ENCODE results near the gene NUDT3.
"Not testable (repeated sequence)": the region's sequence is repeated elsewhere in the genome, so short reads cannot be mapped to it uniquely, and the experiment has no call there.

Gene NUDT3

GRCh38 chr6:34384321-34385153 is 7.9 kb downstream of the NUDT3 start:
- H3K27me3 ChIP-seq (ENCODE audit: control insufficient read depth in 2 of 2, insufficient read depth in 2 of 2, low read length in 2 of 2) = no peaks in the 10 kb centered on the region
- H3K27ac ChIP-seq (ENCODE audit: low read depth in 2 of 2, low read length in 2 of 2) = peak overlapping the region in 1 of 2 donors; percentile 45
- no peak overlapping the region for H3K9ac ChIP-seq (ENCODE audit: low read depth in 1 of 2, low read length in 2 of 2)
- H3K9me3 ChIP-seq (ENCODE audit: control insufficient read depth in 2 of 2, low read length in 2 of 2) = no peaks in the 10 kb centered on the region
- no peaks in the 10 kb centered on the region for H3K36me3 ChIP-seq (ENCODE audit: control insufficient read depth in 2 of 2, insufficient read depth in 2 of 2, low read length in 2 of 2)
- H3K4me3 ChIP-seq (ENCODE audit: low read length in 2 of 2) = no peak overlapping the region
- peaks cover 2 to 3% of the 10 kb centered on the region in 2 donors for H3K4me1 ChIP-seq (ENCODE audit: control insufficient read depth in 2 of 2, insufficient read depth in 2 of 2, low read length in 2 of 2)

GRCh38 chr6:34383656-34384320 is 8.7 kb downstream of the NUDT3 start:
- Histone ChIP-seq H3K36me3 (ENCODE audit: control insufficient read depth in 2 of 2, insufficient read depth in 2 of 2, low read length in 2 of 2) (no peaks in the 10 kb centered on the region), H3K9ac (ENCODE audit: low read depth in 1 of 2, low read length in 2 of 2) (no peak overlapping the region), H3K9me3 (ENCODE audit: control insufficient read depth in 2 of 2, low read length in 2 of 2) (no peaks in the 10 kb centered on the region), H3K4me3 (ENCODE audit: low read length in 2 of 2) (no peak overlapping the region), H3K27ac (ENCODE audit: low read depth in 2 of 2, low read length in 2 of 2) (peak overlapping the region in 1 of 2 donors; percentile 45), H3K4me1 (ENCODE audit: control insufficient read depth in 2 of 2, insufficient read depth in 2 of 2, low read length in 2 of 2) (peaks cover 2 to 3% of the 10 kb centered on the region in 2 donors), H3K27me3 (ENCODE audit: control insufficient read depth in 2 of 2, insufficient read depth in 2 of 2, low read length in 2 of 2) (no peaks in the 10 kb centered on the region)

GRCh38 chr6:34383161-34383631 is 9.3 kb downstream of the NUDT3 start:
- Histone ChIP-seq H3K9me3 (ENCODE audit: control insufficient read depth in 2 of 2, low read length in 2 of 2) (no peaks in the 10 kb centered on the region), H3K36me3 (ENCODE audit: control insufficient read depth in 2 of 2, insufficient read depth in 2 of 2, low read length in 2 of 2) (no peaks in the 10 kb centered on the region), H3K4me1 (ENCODE audit: control insufficient read depth in 2 of 2, insufficient read depth in 2 of 2, low read length in 2 of 2) (peaks cover 2 to 3% of the 10 kb centered on the region in 2 donors), H3K27me3 (ENCODE audit: control insufficient read depth in 2 of 2, insufficient read depth in 2 of 2, low read length in 2 of 2) (no peaks in the 10 kb centered on the region), H3K4me3 (ENCODE audit: low read length in 2 of 2) (no peak overlapping the region), H3K27ac (ENCODE audit: low read depth in 2 of 2, low read length in 2 of 2) (peak overlapping the region in 1 of 2 donors; percentile 45), H3K9ac (ENCODE audit: low read depth in 1 of 2, low read length in 2 of 2) (no peak overlapping the region)

GRCh38 chr6:34381081-34381480 is 11.4 kb downstream of the NUDT3 start:
- peaks cover 2 to 3% of the 10 kb centered on the region in 2 donors for H3K4me1 ChIP-seq (ENCODE audit: control insufficient read depth in 2 of 2, insufficient read depth in 2 of 2, low read length in 2 of 2)
- no peak overlapping the region for H3K27ac ChIP-seq (ENCODE audit: low read depth in 2 of 2, low read length in 2 of 2)
- H3K9ac ChIP-seq (ENCODE audit: low read depth in 1 of 2, low read length in 2 of 2) = no peak overlapping the region
- H3K27me3 ChIP-seq (ENCODE audit: control insufficient read depth in 2 of 2, insufficient read depth in 2 of 2, low read length in 2 of 2) = no peaks in the 10 kb centered on the region
- no peaks in the 10 kb centered on the region for H3K36me3 ChIP-seq (ENCODE audit: control insufficient read depth in 2 of 2, insufficient read depth in 2 of 2, low read length in 2 of 2)
- H3K9me3 ChIP-seq (ENCODE audit: control insufficient read depth in 2 of 2, low read length in 2 of 2) = no peaks in the 10 kb centered on the region
- H3K4me3 ChIP-seq (ENCODE audit: low read length in 2 of 2) = no peak overlapping the region

GRCh38 chr6:34378470-34378869 is 14.0 kb downstream of the NUDT3 start:
- H3K9ac ChIP-seq (ENCODE audit: low read depth in 1 of 2, low read length in 2 of 2) = no peak overlapping the region
- no peaks in the 10 kb centered on the region for H3K27me3 ChIP-seq (ENCODE audit: control insufficient read depth in 2 of 2, insufficient read depth in 2 of 2, low read length in 2 of 2)
- no peaks in the 10 kb centered on the region for H3K4me1 ChIP-seq (ENCODE audit: control insufficient read depth in 2 of 2, insufficient read depth in 2 of 2, low read length in 2 of 2)
- no peaks in the 10 kb centered on the region for H3K36me3 ChIP-seq (ENCODE audit: control insufficient read depth in 2 of 2, insufficient read depth in 2 of 2, low read length in 2 of 2)
- no peak overlapping the region for H3K4me3 ChIP-seq (ENCODE audit: low read length in 2 of 2)
- H3K9me3 ChIP-seq (ENCODE audit: control insufficient read depth in 2 of 2, low read length in 2 of 2) = no peaks in the 10 kb centered on the region
- no peak overlapping the region for H3K27ac ChIP-seq (ENCODE audit: low read depth in 2 of 2, low read length in 2 of 2)

- Histone ChIP-seq H3K4me3 (ENCODE audit: low read length in 2 of 2) (no peak overlapping the region), H3K27ac (ENCODE audit: low read depth in 2 of 2, low read length in 2 of 2) (no peak overlapping the region), H3K36me3 (ENCODE audit: control insufficient read depth in 2 of 2, insufficient read depth in 2 of 2, low read length in 2 of 2) (no peaks in the 10 kb centered on the region), H3K27me3 (ENCODE audit: control insufficient read depth in 2 of 2, insufficient read depth in 2 of 2, low read length in 2 of 2) (no peaks in the 10 kb centered on the region), H3K4me1 (ENCODE audit: control insufficient read depth in 2 of 2, insufficient read depth in 2 of 2, low read length in 2 of 2) (no peaks in the 10 kb centered on the region), H3K9me3 (ENCODE audit: control insufficient read depth in 2 of 2, low read length in 2 of 2) (no peaks in the 10 kb centered on the region), H3K9ac (ENCODE audit: low read depth in 1 of 2, low read length in 2 of 2) (no peak overlapping the region)
Measured at GRCh38 chr6:34377984-34378383, 14.5 kb downstream of the NUDT3 start.

GRCh38 chr6:34377571-34377970 is 14.9 kb downstream of the NUDT3 start:
- not testable (repeated sequence) for H3K4me3 ChIP-seq (ENCODE audit: low read length in 2 of 2); H3K36me3 ChIP-seq (ENCODE audit: control insufficient read depth in 2 of 2, insufficient read depth in 2 of 2, low read length in 2 of 2); H3K4me1 ChIP-seq (ENCODE audit: control insufficient read depth in 2 of 2, insufficient read depth in 2 of 2, low read length in 2 of 2); H3K27ac ChIP-seq (ENCODE audit: low read depth in 2 of 2, low read length in 2 of 2); H3K9ac ChIP-seq (ENCODE audit: low read depth in 1 of 2, low read length in 2 of 2); H3K27me3 ChIP-seq (ENCODE audit: control insufficient read depth in 2 of 2, insufficient read depth in 2 of 2, low read length in 2 of 2); H3K9me3 ChIP-seq (ENCODE audit: control insufficient read depth in 2 of 2, low read length in 2 of 2)

- no peak overlapping the region for H3K27ac ChIP-seq (ENCODE audit: low read depth in 2 of 2, low read length in 2 of 2)
- H3K4me3 ChIP-seq (ENCODE audit: low read length in 2 of 2) = no peak overlapping the region
- H3K36me3 ChIP-seq (ENCODE audit: control insufficient read depth in 2 of 2, insufficient read depth in 2 of 2, low read length in 2 of 2) = no peaks in the 10 kb centered on the region
- no peak overlapping the region for H3K9ac ChIP-seq (ENCODE audit: low read depth in 1 of 2, low read length in 2 of 2)
- H3K4me1 ChIP-seq (ENCODE audit: control insufficient read depth in 2 of 2, insufficient read depth in 2 of 2, low read length in 2 of 2) = no peaks in the 10 kb centered on the region
- H3K27me3 ChIP-seq (ENCODE audit: control insufficient read depth in 2 of 2, insufficient read depth in 2 of 2, low read length in 2 of 2) = no peaks in the 10 kb centered on the region
- no peaks in the 10 kb centered on the region for H3K9me3 ChIP-seq (ENCODE audit: control insufficient read depth in 2 of 2, low read length in 2 of 2)
Measured at GRCh38 chr6:34375833-34376232, 16.6 kb downstream of the NUDT3 start.

GRCh38 chr6:34374508-34374907 is 18.0 kb downstream of the NUDT3 start:
- peaks cover 0 to 3% of the 10 kb centered on the region in 2 donors for H3K36me3 ChIP-seq (ENCODE audit: control insufficient read depth in 2 of 2, insufficient read depth in 2 of 2, low read length in 2 of 2)
- H3K27me3 ChIP-seq (ENCODE audit: control insufficient read depth in 2 of 2, insufficient read depth in 2 of 2, low read length in 2 of 2) = no peaks in the 10 kb centered on the region
- H3K9me3 ChIP-seq (ENCODE audit: control insufficient read depth in 2 of 2, low read length in 2 of 2) = no peaks in the 10 kb centered on the region
- H3K4me1 ChIP-seq (ENCODE audit: control insufficient read depth in 2 of 2, insufficient read depth in 2 of 2, low read length in 2 of 2) = no peaks in the 10 kb centered on the region
- no peak overlapping the region for H3K4me3 ChIP-seq (ENCODE audit: low read length in 2 of 2)
- H3K9ac ChIP-seq (ENCODE audit: low read depth in 1 of 2, low read length in 2 of 2) = no peak overlapping the region
- H3K27ac ChIP-seq (ENCODE audit: low read depth in 2 of 2, low read length in 2 of 2) = no peak overlapping the region

GRCh38 chr6:34374069-34374468 is 18.4 kb downstream of the NUDT3 start:
- H3K9ac ChIP-seq (ENCODE audit: low read depth in 1 of 2, low read length in 2 of 2) = no peak overlapping the region
- no peaks in the 10 kb centered on the region for H3K4me1 ChIP-seq (ENCODE audit: control insufficient read depth in 2 of 2, insufficient read depth in 2 of 2, low read length in 2 of 2)
- H3K4me3 ChIP-seq (ENCODE audit: low read length in 2 of 2) = no peak overlapping the region
- no peak overlapping the region for H3K27ac ChIP-seq (ENCODE audit: low read depth in 2 of 2, low read length in 2 of 2)
- no peaks in the 10 kb centered on the region for H3K27me3 ChIP-seq (ENCODE audit: control insufficient read depth in 2 of 2, insufficient read depth in 2 of 2, low read length in 2 of 2)
- peaks cover 0 to 3% of the 10 kb centered on the region in 2 donors for H3K36me3 ChIP-seq (ENCODE audit: control insufficient read depth in 2 of 2, insufficient read depth in 2 of 2, low read length in 2 of 2)
- no peaks in the 10 kb centered on the region for H3K9me3 ChIP-seq (ENCODE audit: control insufficient read depth in 2 of 2, low read length in 2 of 2)

Data from mucosa of rectum (tissue), 2 donors.